HUDEP-2 (cell line): ENCODE results near the gene KRTAP5-11.
"Not testable (repeated sequence)": the region's sequence is repeated elsewhere in the genome, so short reads cannot be mapped to it uniquely, and the experiment has no call there.

Source experiments
- DNase-seq, 76 experiments: peaks; one replicate each; lab custom pipeline; 2025; ENCODE audit not compliant: unreplicated experiment in 76 of 76; lab: John Stamatoyannopoulos, UW

KRTAP5-11 gene

GRCh38 chr11:71582309-71582895 is at the start of gene KRTAP5-11:
TSS of gene KRTAP5-11 (minus strand) at chr11:71582875. CDS start at chr11:71582837, 38 bp downstream.
- DNase-seq = no peak

GRCh38 chr11:71631551-71631950 is 48.9 kb upstream of the KRTAP5-11 start:
- DNase-seq = not testable (repeated sequence)

- peak in 8 of 76 experiments; percentile 1 to 28 (median 10) for DNase-seq
Measured at GRCh38 chr11:71630071-71630470, 47.4 kb upstream of the KRTAP5-11 start.

GRCh38 chr11:71628943-71629342 is 46.3 kb upstream of the KRTAP5-11 start:
- not testable (repeated sequence) for DNase-seq

- DNase-seq = not testable (repeated sequence)
Measured at GRCh38 chr11:71623226-71623625, 40.6 kb upstream of the KRTAP5-11 start.

- DNase-seq = not testable (repeated sequence)
Measured at GRCh38 chr11:71622561-71622960, 39.9 kb upstream of the KRTAP5-11 start.

GRCh38 chr11:71615003-71615402 is 32.3 kb upstream of the KRTAP5-11 start:
- not testable (repeated sequence) for DNase-seq

GRCh38 chr11:71614366-71614917 is 31.8 kb upstream of the KRTAP5-11 start:
- DNase-seq = not testable (repeated sequence)

- not testable (repeated sequence) for DNase-seq
Measured at GRCh38 chr11:71613931-71614330, 31.3 kb upstream of the KRTAP5-11 start.

- not testable (repeated sequence) for DNase-seq
Measured at GRCh38 chr11:71611218-71611910, 28.7 kb upstream of the KRTAP5-11 start.

GRCh38 chr11:71608272-71608671 is 25.6 kb upstream of the KRTAP5-11 start:
- not testable (repeated sequence) for DNase-seq

- not testable (repeated sequence) for DNase-seq
Measured at GRCh38 chr11:71607520-71608216, 25.0 kb upstream of the KRTAP5-11 start.

- not testable (repeated sequence) for DNase-seq
Measured at GRCh38 chr11:71606853-71607519, 24.3 kb upstream of the KRTAP5-11 start.

GRCh38 chr11:71604798-71605488 is 22.3 kb upstream of the KRTAP5-11 start:
- DNase-seq = peak in 15 of 76 experiments; percentile 3 to 40 (median 21)

- not testable (repeated sequence) for DNase-seq
Measured at GRCh38 chr11:71603221-71603620, 20.5 kb upstream of the KRTAP5-11 start.

GRCh38 chr11:71589546-71589920 is 6.9 kb upstream of the KRTAP5-11 start:
- DNase-seq = not testable (repeated sequence)

- peak in 3 of 76 experiments; percentile 2 to 12 (median 3) for DNase-seq
Measured at GRCh38 chr11:71588822-71589545, 6.3 kb upstream of the KRTAP5-11 start.

- DNase-seq = not testable (repeated sequence)
Measured at GRCh38 chr11:71588314-71588713, 5.6 kb upstream of the KRTAP5-11 start.

GRCh38 chr11:71585673-71586072 is 3.0 kb upstream of the KRTAP5-11 start:
- DNase-seq = not testable (repeated sequence)
